ENCODE data around the gene KRT15. TPM values are rescaled to one million over a fixed set of nuclear protein-coding genes. Genes with fewer than 3 reads are reported as not detected.

The KRT15 gene
- total RNA-seq, 1 experiment from 2014 or later, result 83.0 TPM

GRCh38 chr17:41529491-41529915 lies 10.8 kb upstream of the KRT15 start:
- H3K27ac Mint-ChIP-seq (ENCODE audit: unreplicated experiment), result peak overlapping the region; percentile 99
- no peak for TF ChIP-seq CTCF (IDR thresholded peaks at IDR 0.05; ENCODE audit: unreplicated experiment)
- DNase-seq, result peak; percentile 53
- H3K27me3 Mint-ChIP-seq (ENCODE audit: unreplicated experiment), result no peaks in the 10 kb centered on the region
- H3K4me1 Mint-ChIP-seq (ENCODE audit: low read depth, unreplicated experiment), result peaks cover 62% of the 10 kb centered on the region
- CTCF ChIA-PET, result interaction anchor here (0.7 to 19.2 kb wide), 10 partner anchors 9 to 136 kb away, joined by 3 to 471 read pairs (median 6); no protein-coding TSS in a partner anchor
- H3K4me3 Mint-ChIP-seq (ENCODE audit: low read depth, unreplicated experiment), result peak overlapping the region; percentile 95
- H3K9me3 Mint-ChIP-seq (ENCODE audit: low read depth, unreplicated experiment), result no peaks in the 10 kb centered on the region
- H3K36me3 Mint-ChIP-seq (ENCODE audit: insufficient read depth, unreplicated experiment), result peaks cover 67% of the 10 kb centered on the region
- intact Hi-C loops (cut with micrococcal nuclease; ENCODE audit: unreplicated experiment), result loop anchor here (10.0 kb wide), 1 partner anchor 595 kb away; the partner anchor contains the start of gene KRT23
- no TSS peak for BruUV-seq (replicated peaks)

GRCh38 chr17:41528959-41529353 lies 10.3 kb upstream of the KRT15 start:
- H3K9me3 Mint-ChIP-seq (ENCODE audit: low read depth, unreplicated experiment), result no peaks in the 10 kb centered on the region
- H3K36me3 Mint-ChIP-seq (ENCODE audit: insufficient read depth, unreplicated experiment), result peaks cover 72% of the 10 kb centered on the region
- intact Hi-C loops (cut with micrococcal nuclease; ENCODE audit: unreplicated experiment), result loop anchor here (10.0 kb wide), 1 partner anchor 594 kb away; the partner anchor contains the start of gene KRT23
- H3K27me3 Mint-ChIP-seq (ENCODE audit: unreplicated experiment), result no peaks in the 10 kb centered on the region
- H3K4me1 Mint-ChIP-seq (ENCODE audit: low read depth, unreplicated experiment), result peaks cover 68% of the 10 kb centered on the region
- peak overlapping the region; percentile 99 for H3K27ac Mint-ChIP-seq (ENCODE audit: unreplicated experiment)
- peak overlapping the region; percentile 95 for H3K4me3 Mint-ChIP-seq (ENCODE audit: low read depth, unreplicated experiment)
- BruUV-seq (replicated peaks), result no TSS peak
- no peak for TF ChIP-seq CTCF (IDR thresholded peaks at IDR 0.05; ENCODE audit: unreplicated experiment)
- DNase-seq, result peak; percentile 58
- CTCF ChIA-PET, result interaction anchor here (1.2 to 19.2 kb wide), 9 partner anchors 12 to 627 kb away, joined by 3 to 471 read pairs (median 8); partner anchors contain the start of gene KRT17

DNA sequence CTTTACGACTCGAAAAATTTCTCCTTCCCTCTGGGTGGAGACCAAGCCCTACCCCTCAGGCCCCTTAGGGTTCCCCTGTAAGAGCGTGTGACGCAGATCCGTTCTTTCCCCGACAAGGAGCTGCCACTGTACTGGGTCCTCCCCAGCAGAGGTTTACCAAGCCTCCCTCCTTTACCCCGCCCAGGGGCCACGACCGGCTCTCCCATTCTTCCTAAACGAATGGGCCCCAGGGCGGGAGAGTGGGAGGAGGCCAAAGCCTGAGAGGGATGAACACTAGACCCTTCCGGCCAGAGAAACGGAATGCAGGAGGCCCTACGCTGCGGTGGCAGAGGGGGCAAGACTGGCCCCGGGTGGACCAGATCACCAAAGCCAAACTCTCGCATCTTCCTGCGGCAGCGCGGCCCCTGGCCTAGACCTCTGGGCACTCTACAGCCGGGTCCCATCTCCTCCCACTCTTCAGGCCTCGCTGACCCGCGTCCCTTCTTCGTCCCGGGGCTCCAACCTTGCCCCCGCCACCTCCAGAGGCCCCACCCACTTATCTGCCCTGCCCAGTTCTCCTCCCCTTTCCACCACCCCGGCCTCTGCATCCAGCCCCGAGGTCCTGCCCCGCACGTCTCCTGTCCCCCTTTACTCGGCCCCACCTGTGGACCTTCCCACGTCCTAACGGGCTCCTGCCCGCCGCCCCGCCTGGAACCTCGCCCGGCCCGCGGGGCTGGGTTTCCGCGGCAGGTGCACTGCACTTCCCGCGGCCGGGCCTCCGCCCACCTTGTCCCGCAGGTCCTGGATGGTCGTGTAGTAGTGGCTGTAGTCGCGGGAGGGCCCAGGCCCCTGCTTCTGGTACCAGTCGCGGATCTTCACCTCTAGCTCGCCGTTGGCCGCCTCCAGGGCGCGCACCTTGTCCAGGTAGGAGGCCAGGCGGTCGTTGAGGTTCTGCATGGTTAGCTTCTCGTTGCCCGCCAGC lies 8.7 kb upstream of the KRT15 start:
- Mint-ChIP-seq H3K36me3 (ENCODE audit: insufficient read depth, unreplicated experiment) (peaks cover 88% of the 10 kb centered on the region), H3K4me1 (ENCODE audit: low read depth, unreplicated experiment) (peaks cover 71% of the 10 kb centered on the region), H3K4me3 (ENCODE audit: low read depth, unreplicated experiment) (peak overlapping the region; percentile 95), H3K27me3 (ENCODE audit: unreplicated experiment) (no peaks in the 10 kb centered on the region), H3K9me3 (ENCODE audit: low read depth, unreplicated experiment) (no peaks in the 10 kb centered on the region), H3K27ac (ENCODE audit: unreplicated experiment) (peak overlapping the region; percentile 99)
- CTCF ChIA-PET, result interaction anchor here (0.7 to 19.2 kb wide), 11 partner anchors 14 to 479 kb away, joined by 3 to 471 read pairs (median 4); partner anchors contain the start of gene KRT17
- intact Hi-C loops (cut with micrococcal nuclease; ENCODE audit: unreplicated experiment), result loop anchor here (10.0 kb wide), 1 partner anchor 593 kb away; the partner anchor contains the start of gene KRT23
- no peak for TF ChIP-seq CTCF (IDR thresholded peaks at IDR 0.05; ENCODE audit: unreplicated experiment)
- DNase-seq, result peak; percentile 80
- BruUV-seq (replicated peaks), result TSS peak; percentile 27

DNA sequence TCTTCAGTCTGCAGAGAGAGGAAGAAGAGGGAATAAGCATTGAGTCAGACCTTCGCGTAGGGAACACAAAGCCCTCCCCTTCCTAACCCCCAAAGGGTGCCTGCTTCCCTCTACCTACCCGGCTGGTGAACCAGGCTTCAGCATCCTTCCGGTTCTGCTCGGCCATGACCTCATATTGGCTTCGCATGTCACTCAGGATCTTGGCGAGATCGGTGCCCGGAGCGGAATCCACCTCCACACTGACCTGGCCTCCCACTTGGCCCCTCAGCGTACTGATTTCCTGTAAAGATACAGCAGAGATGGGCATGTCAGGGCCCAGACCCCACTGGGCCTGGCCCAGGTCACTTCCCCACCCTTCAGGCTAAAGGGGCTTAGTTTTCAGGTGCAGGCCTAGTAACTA lies 5.6 kb upstream of the KRT15 start:
- Mint-ChIP-seq H3K36me3 (ENCODE audit: insufficient read depth, unreplicated experiment) (peaks cover 100% of the 10 kb centered on the region), H3K27ac (ENCODE audit: unreplicated experiment) (peak overlapping the region; percentile 99)

More for the DNA sequence above, 5.6 kb upstream of the KRT15 start:
- TF ChIP-seq CTCF (IDR thresholded peaks at IDR 0.05; ENCODE audit: unreplicated experiment), result no peak
- H3K9me3 Mint-ChIP-seq (ENCODE audit: low read depth, unreplicated experiment), result no peaks in the 10 kb centered on the region
- peak; percentile 63 for DNase-seq
- CTCF ChIA-PET, result interaction anchor here (0.8 to 19.2 kb wide), 4 partner anchors 23 to 904 kb away, joined by 3 to 471 read pairs (median 3); no protein-coding TSS in a partner anchor
- BruUV-seq (replicated peaks), result no TSS peak
- H3K4me3 Mint-ChIP-seq (ENCODE audit: low read depth, unreplicated experiment), result peak overlapping the region; percentile 95
- no peaks in the 10 kb centered on the region for H3K27me3 Mint-ChIP-seq (ENCODE audit: unreplicated experiment)
- H3K4me1 Mint-ChIP-seq (ENCODE audit: low read depth, unreplicated experiment), result peaks cover 73% of the 10 kb centered on the region
- intact Hi-C loops (cut with micrococcal nuclease; ENCODE audit: unreplicated experiment), result loop anchor here (5.0 to 10.0 kb wide), 2 partner anchors 589 to 667 kb away; partner anchors contain the start of gene KRT23
